Choroid plexus epithelial cell (primary cell): Measurements from ENCODE around the gene RNF214.
A peak's percentile ranks its signal among the peaks of the same experiment; 100 is the strongest.

Source experiments
- DNase-seq: peaks from one replicate; pipeline ENCODE4 v3.0.0-alpha.2; 2010; ENCODE audit warnings: low read depth
- H3K4me3 ChIP-seq: 2 replicates; pipeline ENCODE4 v1.5.1; 2011; ENCODE audit warnings: low read depth, mild to moderate bottlenecking, control low read depth, low read length, moderate library complexity
- TF ChIP-seq, protein P1 (sequence below): conservative IDR thresholded peaks from 2 replicates; pipeline ENCODE4 v1.5.1; 2011; ENCODE audit warnings: low read depth, mild to moderate bottlenecking, control low read depth, inconsistent platforms, low read length, moderate library complexity

The RNF214 gene

DNA sequence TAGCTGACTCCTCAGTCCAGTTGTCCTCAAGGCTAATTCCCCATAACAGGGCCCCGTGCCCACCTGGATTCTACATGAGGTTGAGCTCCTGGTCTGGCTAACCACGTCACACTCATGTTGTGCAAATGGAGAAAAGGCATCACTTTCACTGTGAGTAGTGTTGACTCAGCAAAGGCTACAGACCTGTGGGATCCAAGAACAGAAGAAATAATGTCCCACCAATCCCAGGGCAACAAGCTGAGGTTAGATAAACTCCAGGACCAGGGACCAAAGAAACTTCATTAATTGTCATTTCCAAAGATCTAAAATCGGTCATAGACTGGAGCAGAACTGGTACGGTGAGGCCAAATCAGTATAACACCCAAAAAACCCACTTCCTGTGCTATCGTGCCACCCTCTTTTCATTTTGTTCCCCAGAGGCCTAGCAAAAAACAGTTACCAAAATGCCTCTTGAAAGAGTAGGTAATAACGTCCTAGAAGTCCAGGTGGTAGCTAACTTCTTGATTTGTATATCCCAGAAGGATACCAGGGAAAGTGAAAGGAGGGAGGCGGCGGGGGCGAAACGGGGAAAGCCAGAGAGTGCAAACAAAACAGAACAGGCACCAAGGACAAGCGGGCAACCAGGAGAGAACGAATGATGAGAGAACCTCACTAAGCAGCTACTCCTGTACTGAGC is 2.0 kb upstream of the RNF214 start:
- TF ChIP-seq, protein P1, sequence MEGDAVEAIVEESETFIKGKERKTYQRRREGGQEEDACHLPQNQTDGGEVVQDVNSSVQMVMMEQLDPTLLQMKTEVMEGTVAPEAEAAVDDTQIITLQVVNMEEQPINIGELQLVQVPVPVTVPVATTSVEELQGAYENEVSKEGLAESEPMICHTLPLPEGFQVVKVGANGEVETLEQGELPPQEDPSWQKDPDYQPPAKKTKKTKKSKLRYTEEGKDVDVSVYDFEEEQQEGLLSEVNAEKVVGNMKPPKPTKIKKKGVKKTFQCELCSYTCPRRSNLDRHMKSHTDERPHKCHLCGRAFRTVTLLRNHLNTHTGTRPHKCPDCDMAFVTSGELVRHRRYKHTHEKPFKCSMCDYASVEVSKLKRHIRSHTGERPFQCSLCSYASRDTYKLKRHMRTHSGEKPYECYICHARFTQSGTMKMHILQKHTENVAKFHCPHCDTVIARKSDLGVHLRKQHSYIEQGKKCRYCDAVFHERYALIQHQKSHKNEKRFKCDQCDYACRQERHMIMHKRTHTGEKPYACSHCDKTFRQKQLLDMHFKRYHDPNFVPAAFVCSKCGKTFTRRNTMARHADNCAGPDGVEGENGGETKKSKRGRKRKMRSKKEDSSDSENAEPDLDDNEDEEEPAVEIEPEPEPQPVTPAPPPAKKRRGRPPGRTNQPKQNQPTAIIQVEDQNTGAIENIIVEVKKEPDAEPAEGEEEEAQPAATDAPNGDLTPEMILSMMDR: no peak
- peak; percentile 52 for DNase-seq
- H3K4me3 ChIP-seq: peak overlapping the region; percentile 75

DNA sequence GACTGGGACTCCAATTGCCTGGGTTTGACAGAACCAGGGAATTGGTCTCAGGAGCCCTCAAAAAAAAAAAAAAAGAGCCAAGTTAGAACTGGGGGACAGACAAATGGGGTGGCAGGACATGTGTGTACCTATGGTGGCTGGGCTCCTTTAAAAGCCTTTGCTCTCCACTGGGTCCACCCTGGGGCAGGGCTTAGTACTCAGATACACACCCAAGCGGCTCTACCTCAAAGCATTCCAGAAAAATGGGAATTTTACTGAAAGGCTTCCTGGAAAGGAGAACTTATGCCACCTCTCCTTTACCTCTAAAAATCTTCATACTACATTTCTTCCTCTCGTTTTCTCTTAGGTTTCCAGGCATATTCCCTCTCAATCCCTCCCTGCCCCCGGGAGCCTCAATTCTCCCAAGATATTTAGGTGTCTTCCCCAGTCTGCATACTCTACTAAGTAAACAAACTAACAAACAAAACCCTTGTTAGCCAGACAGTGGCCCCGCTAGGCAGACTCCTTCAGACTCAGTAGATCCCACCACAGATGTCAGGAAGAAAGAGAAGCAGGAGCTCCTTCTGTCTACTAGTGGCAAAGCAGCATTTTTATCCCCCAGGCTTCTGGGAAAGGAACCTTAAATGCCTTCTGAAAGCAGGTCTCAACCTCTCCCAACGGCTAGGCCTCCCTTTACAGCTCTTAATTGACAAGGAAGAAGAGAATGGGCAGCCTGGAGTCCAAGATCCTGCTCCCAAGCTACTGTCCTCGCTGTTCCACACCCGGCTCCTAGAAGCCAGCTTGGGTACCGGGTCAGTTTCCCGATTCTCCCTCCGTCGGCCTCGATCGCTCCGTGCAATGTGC is 1.3 kb upstream of the RNF214 start:
- TF ChIP-seq, protein P1: no peak
- H3K4me3 ChIP-seq: peak overlapping the region; percentile 75
- no peak for DNase-seq

DNA sequence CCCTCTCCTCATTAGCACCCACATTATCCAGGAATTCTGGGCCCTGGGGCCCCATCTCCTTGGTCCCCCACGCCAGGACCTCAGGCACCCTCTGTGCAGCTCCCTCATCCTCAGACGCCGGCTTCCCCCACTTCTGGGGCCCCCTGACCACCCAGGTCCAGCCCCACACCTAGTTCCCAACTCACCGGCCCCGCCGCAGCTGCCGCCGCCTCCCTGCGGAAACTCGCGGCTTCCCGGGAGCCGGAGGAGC is 704 bp upstream of the RNF214 start, which contains the start of gene PCSK7:
Gene PCSK7 (minus strand): TSS at position 232 of the 250 bp plus-strand sequence. CDS start 2,229 bp downstream, outside the sequence.
- DNase-seq: no peak
- H3K4me3 ChIP-seq: peak within 1 kb of the TSS; percentile 75
- TF ChIP-seq, protein P1: no peak

DNA sequence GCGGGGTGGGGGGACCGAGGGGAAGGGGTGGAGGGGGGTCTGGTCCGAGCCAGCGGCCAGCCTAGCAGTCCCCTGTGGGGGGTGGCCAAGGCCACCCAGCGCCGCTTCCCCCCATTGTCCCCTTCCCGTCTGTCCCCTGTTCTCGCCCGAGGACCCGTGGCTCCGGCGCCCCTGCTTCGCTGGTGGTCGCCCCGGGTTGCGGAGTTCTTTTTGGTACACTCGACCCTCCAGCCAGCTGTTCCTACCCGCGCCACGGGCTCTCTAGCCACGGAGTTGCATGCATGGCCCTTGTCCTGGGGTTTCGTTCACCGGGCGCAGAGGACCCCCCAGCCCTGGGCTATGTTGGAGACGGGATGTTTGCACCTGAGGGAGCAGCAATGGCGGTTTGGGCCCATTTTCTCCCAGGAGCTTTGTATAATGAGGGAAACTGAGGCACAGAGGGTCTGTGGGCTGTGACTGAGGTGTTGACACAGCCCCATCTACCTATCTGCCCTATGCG is 489 bp downstream of the RNF214 start:
- H3K4me3 ChIP-seq: peak overlapping the region; percentile 75
- DNase-seq: no peak
- TF ChIP-seq, protein P1: no peak

DNA sequence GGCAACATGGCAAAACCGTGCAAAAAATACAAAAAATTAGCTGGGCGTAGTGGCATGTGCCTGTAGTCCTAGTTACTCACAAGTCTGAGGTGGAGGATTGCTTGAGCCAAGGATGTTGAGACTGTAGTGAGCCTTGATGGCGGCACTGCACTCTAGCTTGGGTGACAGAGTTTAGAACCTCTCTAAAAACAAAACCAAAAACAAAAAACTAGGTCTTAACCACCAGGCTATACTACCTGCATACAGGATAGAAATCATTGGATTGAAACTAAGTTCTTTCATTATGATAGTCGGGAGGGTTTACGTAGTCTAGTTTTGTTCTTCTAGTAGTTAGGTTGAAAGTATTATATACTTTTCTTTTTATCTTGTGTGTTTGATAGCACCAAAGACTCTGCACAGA is 5.8 kb downstream of the RNF214 start:
- no peak overlapping the region for H3K4me3 ChIP-seq
- no peak for DNase-seq
- TF ChIP-seq, protein P1: no peak

DNA sequence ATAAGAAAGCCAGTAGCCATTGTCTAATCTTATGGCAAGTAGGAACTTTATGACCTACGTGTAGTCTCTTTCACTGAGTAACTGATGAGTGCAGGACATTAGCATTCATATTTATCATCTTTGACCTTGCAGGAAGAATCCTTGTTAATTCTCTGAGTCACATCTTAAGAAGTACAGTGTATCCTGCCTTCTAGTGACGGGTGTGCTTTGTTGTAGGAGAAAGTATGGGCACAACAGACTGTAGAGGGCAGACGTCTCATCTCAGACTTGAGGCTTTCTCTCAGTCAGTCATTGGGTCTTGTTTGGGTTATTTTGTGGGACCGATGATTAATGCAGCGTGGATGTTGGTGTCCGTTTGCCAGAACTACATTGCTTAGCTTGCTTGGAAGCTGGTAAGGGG is 6.8 kb downstream of the RNF214 start:
- TF ChIP-seq, protein P1: peak; percentile 77
- H3K4me3 ChIP-seq: no peak overlapping the region
- peak; percentile 96 for DNase-seq

DNA sequence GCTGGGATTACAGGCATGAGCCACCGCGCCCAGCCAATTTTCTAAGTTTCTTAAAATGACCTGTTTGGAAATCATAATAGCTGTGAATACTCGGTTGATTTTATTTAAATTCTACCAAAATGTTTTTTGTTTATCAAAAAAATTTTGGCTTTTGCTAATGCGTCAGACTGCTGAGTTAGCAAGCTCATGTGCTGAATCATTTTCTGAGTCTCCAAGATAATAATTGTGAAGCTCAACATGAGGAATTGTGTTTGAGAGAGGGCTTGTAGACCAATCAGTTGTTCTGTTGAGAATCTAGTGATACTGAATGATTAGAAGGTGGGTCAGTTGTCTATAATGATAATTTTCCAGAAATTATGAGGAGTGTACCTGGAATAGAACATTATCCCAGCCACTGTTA is 15.9 kb downstream of the RNF214 start:
- no peak for DNase-seq
- no peak overlapping the region for H3K4me3 ChIP-seq
- TF ChIP-seq, protein P1: no peak
